ENCODE data around the gene URB2. TPM values are rescaled to one million over a fixed set of nuclear protein-coding genes. Genes with fewer than 3 reads are reported as not detected.

URB2 gene
- polyA plus RNA-seq, 1 of the 3 experiments (the other 2 are of a cell fraction), result 8.2 TPM

- no peaks in the 10 kb centered on the region for H3F3A ChIP-seq (replicated peaks; ENCODE audit: insufficient read depth)
- no peak overlapping the region for H3K4me2 ChIP-seq
- no peaks in the 10 kb centered on the region for H3K9me3 ChIP-seq
- CTCF ChIA-PET, result interaction anchor here (2.5 kb wide), 1 partner anchor 13 kb away, joined by 13 read pairs; no protein-coding TSS in a partner anchor
- H3K9ac ChIP-seq, result no peak overlapping the region
- no peak overlapping the region for H3K27ac ChIP-seq (ENCODE audit: low read depth in 2 of 2, low read length in 1 of 2)
- H3K9me2 ChIP-seq, result no peaks in the 10 kb centered on the region
- POLR2A ChIA-PET, result no interaction called here
- H3K4me1 ChIP-seq (ENCODE audit: control insufficient read depth in 1 of 2, insufficient read depth in 2 of 2, low read depth in 1 of 2, low read length in 1 of 2), result peaks cover 0 to 2% of the 10 kb centered on the region in 2 experiments; a peak in 1 of 4 replicates
- H3K79me2 ChIP-seq (ENCODE audit: insufficient read depth), result no peaks in the 10 kb centered on the region
- H2AFZ ChIP-seq (ENCODE audit: low read depth), result no peak overlapping the region
- no peaks in the 10 kb centered on the region for H3K36me3 ChIP-seq (replicated peaks in 1 of 2; ENCODE audit: control insufficient read depth in 1 of 2, insufficient read depth in 2 of 2, low read length in 1 of 2)
- H3K27me3 ChIP-seq (ENCODE audit: insufficient read depth), result no peaks in the 10 kb centered on the region
- no peak for TF ChIP-seq RAD21 (IDR thresholded peaks at IDR 0.05; ENCODE audit: low read length)
- no peak for TF ChIP-seq NFIC (IDR thresholded peaks at IDR 0.05; ENCODE audit: borderline replicate concordance)
- TF ChIP-seq YY1 (IDR thresholded peaks at IDR 0.05; ENCODE audit: low read depth), result no peak
- no peak for TF ChIP-seq REST (IDR thresholded peaks at IDR 0.05; ENCODE audit: low read depth, low read length)
- TF ChIP-seq SMC3 (IDR thresholded peaks at IDR 0.05; ENCODE audit: low read depth, low read length), result no peak
- TF ChIP-seq MAX (IDR thresholded peaks at IDR 0.05; ENCODE audit: low read depth), result no peak
- no peak for TF ChIP-seq FOXM1 (IDR thresholded peaks at IDR 0.05; ENCODE audit: low read depth)
- no peak for TF ChIP-seq USF1 (IDR thresholded peaks at IDR 0.05; ENCODE audit: borderline replicate concordance, low read depth)
- no peak for TF ChIP-seq GATA2 (CRISPR knock-in tag; IDR thresholded peaks at IDR 0.05)
- TF ChIP-seq TAF1 (IDR thresholded peaks at IDR 0.05; ENCODE audit: borderline replicate concordance, low read depth, low read length), result no peak
- TF ChIP-seq CHD2 (IDR thresholded peaks at IDR 0.05; ENCODE audit: low read length, partially characterized antibody), result no peak
- no peak for TF ChIP-seq EZH2phosphoT487 (IDR thresholded peaks at IDR 0.05; ENCODE audit: borderline replicate concordance, low read depth)
- no peak for TF ChIP-seq JUND (IDR thresholded peaks at IDR 0.05)
- TF ChIP-seq NRF1 (IDR thresholded peaks at IDR 0.05; ENCODE audit: low read depth, low read length), result no peak
- TF ChIP-seq TEAD4 (IDR thresholded peaks at IDR 0.05; ENCODE audit: borderline replicate concordance, insufficient read depth), result no peak
- TF ChIP-seq SIN3A (IDR thresholded peaks at IDR 0.05; ENCODE audit: borderline replicate concordance, low read depth, low read length), result no peak
- no peak for TF ChIP-seq POLR2AphosphoS5 (IDR thresholded peaks at IDR 0.05; ENCODE audit: low read depth, low read length)
- no peak for TF ChIP-seq IRF3 (IDR thresholded peaks at IDR 0.05; ENCODE audit: low read depth, low read length)
- TF ChIP-seq ELF1 (IDR thresholded peaks at IDR 0.05), result no peak
- TF ChIP-seq FOSL2 (IDR thresholded peaks at IDR 0.05; ENCODE audit: borderline replicate concordance, low read depth), result no peak
- 77% methylated on average over 3 of the region's 5 CpGs for WGBS (ENCODE audit: low lambda C conversion rate)
- no peak for DNase-seq
- no peak overlapping the region for H3K4me3 ChIP-seq (ENCODE audit: low read depth in 2 of 2, low read length in 1 of 2)
- H4K20me1 ChIP-seq (ENCODE audit: insufficient read depth), result no peaks in the 10 kb centered on the region
These were observed 48.0 kb downstream of the URB2 start for GRCh38 chr1:229674042-229674441.

Measured in SK-N-SH (cell line).